ENCODE data around the gene MEGF6.
A peak's percentile ranks its signal among the peaks of the same experiment; 100 is the strongest.
"Not testable (repeated sequence)": the region's sequence is repeated elsewhere in the genome, so short reads cannot be mapped to it uniquely, and the experiment has no call there.

DNA sequence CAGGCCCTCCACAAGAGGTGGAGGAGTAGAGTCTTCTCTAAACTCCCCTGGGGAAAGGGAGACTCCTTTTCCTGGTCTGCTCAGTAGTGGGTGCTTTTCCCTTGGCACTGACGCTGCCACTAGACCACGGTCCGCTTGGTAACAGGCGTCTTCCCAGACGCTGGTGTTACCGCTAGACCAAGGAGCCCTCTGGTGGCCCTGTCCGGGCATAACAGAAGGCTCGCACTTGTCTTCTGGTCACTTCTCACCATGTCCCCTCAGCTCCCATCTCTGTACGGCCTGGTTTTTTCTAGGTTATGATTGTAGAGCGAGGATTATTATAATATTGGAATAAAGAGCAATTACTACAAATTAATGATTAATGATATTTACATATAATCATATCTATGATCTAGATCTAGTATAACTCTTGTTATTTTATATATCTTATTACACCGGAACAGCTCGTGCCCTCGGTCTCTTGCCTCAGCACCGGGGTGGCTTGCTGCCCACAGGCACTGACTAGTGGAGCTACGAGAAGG is 9.9 kb upstream of the MEGF6 start:
- TF ChIP-seq CTCF (conservative IDR thresholded peaks at IDR 0.05): peak; percentile 84
- TF ChIP-seq ZFX (IDR thresholded peaks at IDR 0.05): not testable (repeated sequence)
